HG02759 (cell line): ENCODE measurements around the gene PCED1B.
"Not testable (repeated sequence)": the region's sequence is repeated elsewhere in the genome, so short reads cannot be mapped to it uniquely, and the experiment has no call there.

ENCODE experiments used
- ATAC-seq: cut with Tn5 transposase; IDR thresholded peaks from one replicate; pipeline ENCODE4 v1.9.1; 2021; ENCODE audit warnings: mild to moderate bottlenecking, moderate library complexity; ENCODE audit not compliant: unreplicated experiment

The PCED1B gene

DNA sequence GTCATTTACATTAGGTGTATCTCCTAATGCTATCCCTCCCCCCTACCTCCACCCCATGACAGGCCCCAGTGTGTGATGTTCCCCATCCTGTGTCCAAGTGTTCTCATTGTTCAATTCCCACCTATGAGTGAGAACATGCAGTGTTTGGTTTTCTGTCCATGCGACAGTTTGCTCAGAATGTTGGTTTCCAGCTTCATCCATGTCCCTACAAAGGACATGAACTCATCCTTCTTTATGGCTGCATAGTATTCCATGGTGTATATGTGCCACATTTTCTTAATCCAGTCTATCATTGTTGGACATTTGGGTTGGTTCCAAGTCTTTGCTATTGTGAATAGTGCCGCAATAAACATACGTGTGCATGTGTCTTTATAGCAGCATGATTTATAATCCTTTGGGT is 37.9 kb downstream of the PCED1B start:
- ATAC-seq, result not testable (repeated sequence)

DNA sequence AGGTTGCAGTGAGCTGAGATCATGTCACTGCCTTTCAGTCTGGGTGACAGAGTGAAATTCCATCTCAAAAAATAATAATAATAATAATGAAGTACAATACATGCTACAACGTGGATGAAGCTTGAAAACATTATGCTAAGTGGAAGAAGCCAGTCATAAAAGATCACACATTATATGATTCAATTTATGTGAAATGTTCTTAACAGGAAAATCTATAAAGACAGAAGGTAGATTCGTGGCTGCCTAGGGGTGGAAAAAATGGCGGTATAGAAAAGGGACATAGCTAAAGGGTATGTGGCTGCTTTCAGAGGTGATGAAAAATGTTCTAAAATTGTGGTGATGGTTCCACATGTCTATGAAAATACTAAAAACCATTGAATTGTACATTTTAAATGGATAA is 41.3 kb downstream of the PCED1B start:
- no peak for ATAC-seq

DNA sequence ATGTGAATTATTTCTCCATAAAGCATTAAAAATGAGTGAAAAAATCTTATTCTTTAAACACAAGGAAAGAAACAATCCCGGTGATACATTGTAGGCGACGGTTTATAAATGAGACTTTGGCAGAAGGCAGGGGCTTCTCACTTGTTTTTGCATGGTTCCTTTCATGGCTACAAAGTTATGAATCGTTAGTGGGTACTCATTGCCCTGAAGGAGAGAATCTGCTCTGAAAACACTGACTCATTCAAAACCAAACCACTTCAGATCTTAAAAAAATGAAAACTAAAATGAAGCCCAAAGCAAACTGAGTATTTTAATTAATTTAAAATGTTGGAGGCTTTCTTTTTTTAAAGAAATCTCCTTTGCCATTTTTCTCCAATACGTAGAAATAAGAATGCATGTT is 41.7 kb downstream of the PCED1B start:
- no peak for ATAC-seq

DNA sequence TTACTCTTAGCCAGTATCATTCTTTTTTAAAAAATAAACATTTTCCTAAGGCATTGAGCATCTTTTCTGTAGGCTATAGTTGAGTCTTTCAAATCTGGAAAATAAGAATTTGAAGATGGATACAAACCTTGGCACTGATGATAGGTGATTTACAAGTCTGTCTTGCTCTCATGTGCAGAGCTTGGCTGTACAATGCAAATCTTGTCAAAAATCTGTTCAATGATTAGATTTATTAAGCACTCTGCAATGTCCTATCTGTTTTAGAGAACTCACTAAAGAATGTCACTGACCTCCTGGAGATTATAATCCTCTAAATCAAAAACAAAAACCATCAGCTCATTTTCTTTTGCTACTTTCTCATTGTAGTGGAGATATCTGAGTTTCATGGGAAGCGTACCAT is 43.2 kb downstream of the PCED1B start:
- no peak for ATAC-seq

DNA sequence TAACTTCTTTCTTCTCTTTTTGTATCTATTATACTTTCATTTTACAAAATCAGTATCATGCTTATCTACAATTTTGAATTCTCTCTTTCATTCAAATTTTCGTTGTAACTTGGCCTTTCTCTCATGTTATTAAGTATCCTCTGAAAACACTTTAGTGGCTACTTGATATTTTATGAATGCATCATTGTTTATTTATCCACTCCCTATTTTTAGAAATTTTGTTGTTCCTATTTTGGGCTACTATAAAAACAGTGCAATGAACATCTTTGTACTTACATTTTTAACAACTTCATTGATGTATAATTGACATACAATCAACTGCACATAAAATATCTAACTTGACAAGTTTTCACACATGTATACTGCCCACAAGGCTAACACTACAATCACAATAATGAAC is 44.3 kb downstream of the PCED1B start:
- ATAC-seq, result no peak

DNA sequence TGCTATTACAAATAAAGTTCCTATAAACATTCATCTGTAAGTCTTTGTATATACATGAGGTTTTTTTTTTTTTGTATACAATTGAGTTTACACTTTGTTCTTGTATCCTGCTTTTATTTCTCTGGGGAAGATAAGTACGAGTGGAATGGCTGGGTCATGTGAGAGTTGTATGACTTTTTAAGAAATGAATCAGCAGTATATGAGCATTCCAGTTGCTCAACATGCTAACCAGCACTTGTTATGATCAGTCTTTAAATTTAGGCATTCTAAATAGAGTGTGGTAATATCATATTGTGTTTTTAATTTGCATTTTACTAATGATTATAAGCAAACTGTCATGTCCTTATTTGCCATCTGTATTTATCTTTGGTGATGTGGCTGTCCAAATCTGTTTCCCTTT is 45.0 kb downstream of the PCED1B start:
- no peak for ATAC-seq

DNA sequence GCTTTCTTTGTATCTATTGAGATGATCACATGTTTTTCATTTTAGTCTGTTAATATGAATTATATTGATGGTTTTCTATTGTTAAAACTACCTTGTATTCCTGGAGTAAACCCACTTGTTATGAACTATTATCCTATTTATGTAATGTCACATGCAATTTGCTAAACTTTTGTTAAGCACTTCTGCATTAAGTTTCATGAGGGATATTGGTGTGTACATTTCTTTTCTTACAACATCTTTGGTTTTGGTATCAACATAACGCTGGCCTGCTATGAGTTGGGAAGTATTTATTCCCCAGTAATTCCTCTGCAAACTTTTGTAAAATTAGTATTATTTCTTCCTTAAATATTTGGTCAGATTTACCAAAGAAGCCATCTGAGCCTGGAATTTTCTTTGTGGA is 46.8 kb downstream of the PCED1B start:
- no peak for ATAC-seq

DNA sequence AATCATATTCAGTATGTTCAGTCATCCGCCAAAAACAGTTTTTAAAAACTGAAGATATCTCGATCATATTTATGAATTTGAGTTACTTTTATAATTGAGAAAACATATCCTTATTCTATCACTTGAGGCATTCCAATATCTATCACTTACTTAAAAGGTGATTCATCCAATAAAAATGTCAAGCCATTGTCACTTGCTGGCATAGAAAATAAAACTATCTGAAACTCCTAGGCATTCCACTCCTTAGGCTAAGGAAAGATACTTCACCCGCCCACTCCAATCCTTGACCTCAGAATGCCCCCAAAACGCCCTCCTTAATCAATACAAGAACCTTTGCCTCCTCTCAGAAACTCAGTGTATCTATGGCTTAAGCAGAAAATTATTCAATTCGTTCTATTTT is 51.6 kb downstream of the PCED1B start:
- no peak for ATAC-seq

DNA sequence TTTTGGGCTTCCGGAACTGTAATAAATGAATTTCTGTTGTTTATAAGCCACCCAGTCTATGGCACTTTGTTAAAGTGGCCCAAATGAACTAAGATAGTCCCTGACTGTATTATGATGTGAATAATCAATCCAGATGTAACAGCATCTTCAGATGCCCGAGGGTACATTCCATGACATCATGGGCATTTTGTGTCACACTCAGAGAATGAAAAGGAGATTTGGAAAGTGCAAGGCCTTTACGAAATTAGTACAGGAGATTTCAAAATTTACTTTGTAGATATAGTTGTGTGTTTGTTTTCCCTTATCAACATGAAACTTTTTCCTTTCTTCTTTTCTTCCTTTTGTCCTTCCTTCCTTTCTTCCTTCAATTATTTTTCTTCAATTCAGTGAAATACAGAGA is 54.6 kb downstream of the PCED1B start:
- no peak for ATAC-seq

DNA sequence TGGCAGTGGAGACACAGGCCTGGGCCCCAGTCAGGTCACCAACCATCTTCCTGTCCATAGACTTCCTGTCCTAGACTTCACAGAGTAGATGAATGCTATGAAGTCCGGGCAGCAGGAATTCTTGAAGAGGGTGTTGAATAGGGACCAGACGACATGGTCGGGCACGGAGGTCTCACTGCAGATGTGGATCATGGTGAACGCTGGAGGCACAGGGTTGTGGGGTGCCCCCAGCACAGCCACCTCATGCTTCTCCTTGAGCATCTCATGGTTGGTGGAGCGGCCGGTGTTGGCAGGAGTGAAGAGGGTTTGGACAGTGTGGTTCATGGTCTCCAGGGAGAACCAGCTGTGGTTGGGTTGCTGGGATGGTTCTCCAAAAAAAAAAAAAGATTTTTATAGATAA is 56.2 kb downstream of the PCED1B start:
- no peak for ATAC-seq

DNA sequence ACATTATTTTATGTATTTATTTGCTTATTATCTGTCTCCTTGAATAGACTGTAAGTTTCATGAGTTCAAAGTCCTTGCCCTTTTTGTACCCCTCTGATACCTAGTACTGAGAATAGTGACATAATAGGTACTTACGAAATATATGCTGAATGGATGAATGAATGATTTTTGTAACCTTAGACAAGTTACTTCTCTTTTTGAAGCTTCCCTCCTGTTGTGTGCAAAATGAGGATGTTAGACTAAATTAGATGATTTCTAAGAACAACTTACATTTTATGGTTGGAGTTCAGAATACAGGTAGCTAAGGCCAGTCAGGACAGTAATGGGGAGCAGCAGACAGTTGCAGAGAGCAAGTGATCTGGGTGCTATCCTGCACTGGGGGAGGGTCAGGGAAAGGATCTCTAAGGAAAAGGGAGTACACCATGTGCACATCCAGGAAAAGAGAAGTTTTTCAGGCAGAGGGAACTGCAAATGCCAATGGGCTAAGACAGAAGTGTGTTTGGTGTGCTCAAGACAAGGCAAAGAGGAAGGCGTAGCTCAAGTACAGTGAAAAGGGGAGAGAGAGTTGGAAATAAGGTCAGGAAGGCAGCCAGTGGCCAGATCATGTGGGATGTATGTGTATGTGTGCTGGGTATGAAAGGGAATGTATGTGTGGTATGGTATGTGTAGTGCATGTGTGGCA is 59.7 kb downstream of the PCED1B start:
- no peak for ATAC-seq

DNA sequence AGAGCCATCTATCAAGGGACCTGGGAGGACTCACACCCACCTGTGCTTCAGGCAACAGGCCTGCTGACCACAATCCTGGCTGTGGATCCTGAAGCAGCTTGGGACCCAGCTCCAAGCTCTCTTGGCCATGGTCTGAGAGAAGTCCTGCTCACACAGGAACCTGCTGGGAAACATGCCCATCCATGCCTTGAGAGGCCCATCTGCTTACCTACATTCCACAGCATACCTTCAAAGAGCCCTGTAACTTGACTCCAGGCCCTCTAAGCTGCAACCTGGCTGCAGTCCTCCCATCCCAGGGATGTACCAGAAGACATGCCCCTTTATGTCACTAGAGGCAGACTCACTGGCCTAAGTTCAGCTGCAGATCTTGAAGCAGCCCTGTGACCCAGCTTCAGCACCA is 62.0 kb downstream of the PCED1B start:
- no peak for ATAC-seq

DNA sequence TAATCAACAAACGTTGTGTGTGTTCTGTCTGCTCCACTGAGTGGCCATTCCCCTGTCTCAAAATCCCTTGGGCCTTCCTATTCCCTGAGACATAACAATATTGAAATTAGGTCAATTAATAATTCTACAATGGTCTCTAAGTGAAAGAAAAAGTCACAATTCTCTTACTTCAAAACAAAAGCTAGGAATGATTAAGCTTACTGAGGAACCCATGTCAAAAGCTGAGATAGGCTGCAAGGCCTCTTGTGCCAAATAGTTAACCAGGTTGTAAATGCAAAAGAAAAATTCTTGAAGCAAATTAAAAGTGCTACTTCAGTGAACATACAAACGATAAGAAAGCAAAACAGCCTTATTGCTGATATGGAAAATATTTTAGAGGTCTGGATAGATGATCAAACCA is 65.3 kb downstream of the PCED1B start:
- no peak for ATAC-seq

DNA sequence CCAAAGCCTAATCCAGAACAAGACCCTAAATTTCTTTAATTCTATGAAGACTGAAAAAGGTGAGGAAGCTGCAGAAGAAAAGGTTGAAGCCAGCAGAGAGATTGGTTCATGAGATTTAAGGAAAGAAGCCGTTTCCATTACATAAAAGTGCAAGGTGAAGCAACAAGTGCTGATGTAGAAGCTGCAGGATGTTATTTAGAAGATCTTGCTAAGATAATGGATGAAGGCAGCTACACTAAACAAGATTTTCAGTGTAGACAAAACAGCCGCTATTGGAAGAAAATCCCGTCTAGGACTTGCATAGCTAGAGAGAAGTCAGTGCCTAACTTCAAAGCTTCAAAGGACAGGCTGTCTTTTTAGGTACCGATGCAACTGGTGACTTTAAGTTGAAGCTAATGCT is 65.8 kb downstream of the PCED1B start:
- ATAC-seq, result no peak

DNA sequence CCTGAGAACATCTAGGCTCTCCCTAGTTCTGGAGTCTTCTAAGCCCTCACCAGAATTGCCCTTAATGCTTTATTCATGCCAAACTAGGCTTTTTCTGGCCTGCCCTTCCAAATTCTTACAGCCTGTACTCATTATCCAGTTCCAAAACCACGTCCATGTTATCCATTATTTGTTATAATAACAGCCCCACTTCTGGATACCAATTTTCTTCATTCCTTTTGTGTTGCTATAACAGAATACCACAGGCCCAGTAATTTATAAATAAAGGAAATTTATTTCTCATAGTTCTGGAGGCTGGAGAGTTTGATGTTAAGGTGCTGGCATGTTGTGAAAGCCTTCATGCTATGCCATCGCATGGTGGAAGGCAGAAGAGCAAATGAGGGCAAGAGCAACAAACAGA is 68.3 kb downstream of the PCED1B start:
- no peak for ATAC-seq

DNA sequence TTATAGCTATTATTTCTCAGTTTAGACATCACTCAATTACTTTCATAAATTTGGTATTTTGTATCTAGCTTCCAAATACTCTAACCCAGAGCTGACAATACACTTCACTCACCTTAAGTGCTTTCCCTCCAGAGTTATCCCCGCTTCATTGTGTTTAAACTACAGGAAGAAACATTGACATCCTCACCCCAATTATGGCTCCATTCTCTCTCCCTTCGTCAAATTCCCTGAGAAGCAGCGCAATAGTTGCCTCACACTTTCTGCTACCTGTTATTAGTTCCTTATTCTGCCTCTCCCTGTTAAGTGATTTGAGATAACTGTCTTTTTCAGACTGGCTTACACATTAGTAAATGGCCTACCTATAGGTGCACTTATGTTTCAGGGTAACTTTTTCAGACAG is 69.7 kb downstream of the PCED1B start:
- no peak for ATAC-seq

DNA sequence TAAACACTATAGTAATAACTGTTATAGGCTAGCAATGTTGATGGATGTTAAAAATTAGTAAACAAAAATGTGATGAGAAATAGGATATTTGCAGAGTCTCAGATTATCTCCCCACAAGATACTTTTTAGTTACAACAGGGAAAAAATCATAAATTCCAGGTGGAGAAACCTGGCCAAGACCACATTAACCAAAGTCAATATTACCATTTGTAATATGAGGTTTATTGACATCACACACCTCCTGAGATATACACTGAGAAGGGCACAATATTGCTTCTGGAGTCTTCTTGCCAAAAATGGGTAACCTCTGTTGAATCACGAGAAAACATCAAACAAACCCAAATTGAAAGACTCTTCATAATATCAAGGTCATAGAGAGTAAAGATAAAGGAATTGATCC is 72.7 kb downstream of the PCED1B start:
- no peak for ATAC-seq

DNA sequence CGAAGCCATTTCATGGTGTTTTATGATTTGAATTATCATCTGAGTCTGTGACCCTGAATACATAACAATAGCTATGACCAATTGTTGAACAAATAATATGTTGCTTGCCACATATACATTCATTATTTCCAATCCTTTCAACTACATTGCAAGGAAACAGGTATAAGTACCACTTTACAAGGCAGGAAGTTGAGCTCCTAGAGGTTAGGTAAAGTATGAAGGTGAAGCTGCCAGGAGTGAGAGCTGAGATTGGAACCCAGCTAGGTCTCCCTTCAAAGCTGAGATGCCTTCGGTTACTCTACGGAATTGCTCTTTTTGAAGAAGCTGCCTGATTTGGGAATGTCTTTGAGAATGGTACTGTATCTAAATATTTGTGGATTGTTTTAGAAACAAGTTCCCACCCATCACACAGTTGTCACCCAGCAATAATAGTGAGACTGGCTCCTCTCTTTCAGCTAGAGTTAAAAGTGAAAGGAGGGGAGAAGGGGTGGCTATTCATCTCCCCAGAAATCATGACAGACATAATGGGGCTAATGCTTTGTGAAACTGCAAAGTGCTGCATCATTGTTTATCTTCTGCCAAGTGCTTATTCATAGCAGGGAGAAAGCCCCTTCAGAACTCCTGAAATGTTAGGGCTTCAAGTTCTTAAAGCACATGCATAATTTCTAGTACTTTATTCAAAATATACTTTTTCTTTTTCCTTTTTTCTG is 76.2 kb downstream of the PCED1B start:
- ATAC-seq, result no peak

DNA sequence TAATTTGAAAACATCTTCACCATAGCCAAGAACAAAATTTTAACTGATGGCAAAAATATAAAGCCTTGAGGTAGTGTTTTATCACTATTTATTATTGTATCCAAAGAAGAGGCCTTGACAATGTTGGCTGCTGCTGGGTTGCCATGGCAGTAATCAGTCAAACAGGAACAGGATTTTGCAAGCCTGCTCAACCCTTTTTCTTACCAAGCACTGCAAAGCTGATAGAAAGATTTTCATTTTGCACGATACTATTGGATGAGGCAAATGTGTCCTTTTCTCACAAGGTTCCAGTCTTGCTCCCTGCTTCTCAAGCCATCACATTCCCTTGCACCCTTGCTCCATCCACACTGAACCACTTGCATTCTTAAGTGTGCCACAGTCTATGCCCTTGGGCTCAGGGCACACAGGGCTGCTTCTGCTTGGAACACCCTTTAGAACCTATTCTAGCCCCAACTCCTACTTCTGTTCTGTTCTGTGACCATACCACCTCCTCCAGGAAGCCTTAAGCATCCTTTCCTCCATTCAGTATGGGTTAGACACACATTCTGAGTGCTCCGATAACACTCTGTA is 76.8 kb downstream of the PCED1B start:
- ATAC-seq, result no peak

DNA sequence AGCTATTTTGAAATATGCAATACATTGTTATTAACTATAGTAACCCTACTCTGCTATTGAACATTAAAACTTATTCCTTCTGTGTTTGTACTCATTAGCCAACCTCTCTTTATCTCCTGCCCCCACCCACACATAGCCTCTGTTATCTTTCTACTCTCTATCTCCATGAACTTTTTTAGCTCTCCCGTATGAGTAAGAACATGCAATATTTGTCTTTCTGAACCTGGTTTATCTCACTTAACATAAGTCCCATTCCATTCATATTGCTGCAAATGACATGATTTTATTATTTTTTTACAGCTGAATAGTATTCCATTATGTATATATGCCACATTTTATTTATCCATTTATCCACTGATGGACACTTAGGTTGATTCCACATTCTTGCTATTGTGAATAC is 79.4 kb downstream of the PCED1B start:
- no peak for ATAC-seq

DNA sequence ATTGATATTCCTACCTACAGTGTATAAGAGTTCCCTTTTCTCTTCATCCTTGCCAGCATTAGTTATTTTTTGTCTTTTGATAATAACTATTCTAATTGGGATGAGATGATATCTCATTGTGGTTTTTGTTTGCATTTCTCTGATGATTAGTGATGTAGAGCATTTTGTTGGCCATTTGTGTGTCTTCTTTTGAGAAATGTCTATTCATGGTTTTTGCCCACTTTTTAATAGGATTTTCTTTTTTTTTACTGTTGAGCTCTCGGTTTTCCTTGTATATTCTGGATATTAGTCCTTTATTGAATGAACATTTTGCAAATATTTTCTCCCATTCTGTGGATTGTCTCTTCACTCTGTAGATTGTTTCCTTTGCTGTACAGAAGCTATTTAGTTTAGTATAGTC is 79.9 kb downstream of the PCED1B start:
- ATAC-seq, result no peak
